Measurements from ENCODE around the gene TARS3. TPM values are rescaled to one million over a fixed set of nuclear protein-coding genes. Genes with fewer than 3 reads are reported as not detected.
"Not testable (repeated sequence)": the region's sequence is repeated elsewhere in the genome, so short reads cannot be mapped to it uniquely, and the experiment has no call there.

Gene TARS3
- polyA plus RNA-seq, 3 donors: 5.5 to 8.2 (median 6.7) TPM

DNA sequence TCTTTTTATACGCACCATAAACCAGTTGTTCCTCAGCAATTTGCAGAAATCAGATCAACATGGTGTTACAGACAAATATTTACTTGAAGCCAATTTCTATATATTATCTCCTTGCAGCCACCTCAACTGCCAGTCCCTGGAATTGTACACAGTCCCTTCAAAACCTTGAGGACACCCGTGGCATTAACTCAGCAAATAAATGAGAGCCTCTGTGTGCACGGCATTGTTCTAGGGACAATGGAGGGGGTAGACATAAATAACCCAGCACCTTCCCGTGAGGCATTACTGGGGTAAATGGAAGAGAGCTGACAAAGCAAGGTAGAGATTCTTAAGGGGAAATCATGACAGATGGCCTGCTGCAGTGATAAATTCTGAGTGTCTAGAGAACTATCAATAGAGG is 84.6 kb downstream of the TARS3 start:
- WGBS, 3 donors: 78 to 85% (median 80%) methylated on average over 4 of the region's 4 CpGs
- H3K27ac ChIP-seq (ENCODE audit: low read depth, low read length): no peak overlapping the region

- 79 to 89% (median 88%) methylated on average over 3 of the region's 3 CpGs for WGBS, 3 donors
- H3K27ac ChIP-seq (ENCODE audit: low read depth, low read length): no peak overlapping the region
Measured at GRCh38 chr15:101637919-101638318, 86.4 kb downstream of the TARS3 start.

GRCh38 chr15:101637516-101637915 is 86.8 kb downstream of the TARS3 start:
- WGBS, 3 donors: 79 to 85% (median 80%) methylated on average over 6 of the region's 6 CpGs
- no peak overlapping the region for H3K27ac ChIP-seq (ENCODE audit: low read depth, low read length)

GRCh38 chr15:101637038-101637437 is 87.2 kb downstream of the TARS3 start:
- 81 to 88% (median 82%) methylated on average over 3 of the region's 3 CpGs for WGBS, 3 donors
- no peak overlapping the region for H3K27ac ChIP-seq (ENCODE audit: low read depth, low read length)

- WGBS, 3 donors: 73 to 87% (median 80%) methylated on average over 7 of the region's 7 CpGs
- H3K27ac ChIP-seq (ENCODE audit: low read depth, low read length): no peak overlapping the region
Measured at GRCh38 chr15:101635944-101636727, 88.1 kb downstream of the TARS3 start.

- WGBS, 3 donors: 71 to 81% (median 80%) methylated on average over 3 of the region's 3 CpGs
- H3K27ac ChIP-seq (ENCODE audit: low read depth, low read length): no peak overlapping the region
Measured at GRCh38 chr15:101633356-101633755, 90.9 kb downstream of the TARS3 start.

- H3K27ac ChIP-seq (ENCODE audit: low read depth, low read length): not testable (repeated sequence)
- WGBS, 3 donors: 91 to 100% (median 92%) methylated on average over 1 to 15 of the region's 15 CpGs
Measured at GRCh38 chr15:101626729-101627128, 97.5 kb downstream of the TARS3 start.

DNA sequence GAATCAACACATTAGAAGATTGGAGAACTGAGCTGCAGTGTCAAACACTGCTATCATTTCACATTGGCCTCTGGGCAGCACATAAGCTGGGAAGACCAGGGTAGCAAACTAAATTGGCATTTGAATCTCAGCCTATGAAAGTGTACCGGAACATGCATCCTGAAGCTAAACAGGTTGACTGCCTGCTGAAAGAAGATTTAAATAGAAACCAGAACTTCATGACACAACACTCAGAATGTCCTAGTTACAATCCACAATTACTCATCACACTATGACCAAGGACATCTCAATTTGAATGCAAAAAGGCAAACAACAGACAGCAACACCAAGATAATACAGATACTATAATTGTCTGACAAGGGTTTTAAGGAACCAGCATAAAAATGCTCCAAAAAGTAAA is 98.3 kb downstream of the TARS3 start:
- 97 to 100% (median 98%) methylated on average over 1 of the region's 1 CpG for WGBS, 3 donors
- no peak overlapping the region for H3K27ac ChIP-seq (ENCODE audit: low read depth, low read length)

DNA sequence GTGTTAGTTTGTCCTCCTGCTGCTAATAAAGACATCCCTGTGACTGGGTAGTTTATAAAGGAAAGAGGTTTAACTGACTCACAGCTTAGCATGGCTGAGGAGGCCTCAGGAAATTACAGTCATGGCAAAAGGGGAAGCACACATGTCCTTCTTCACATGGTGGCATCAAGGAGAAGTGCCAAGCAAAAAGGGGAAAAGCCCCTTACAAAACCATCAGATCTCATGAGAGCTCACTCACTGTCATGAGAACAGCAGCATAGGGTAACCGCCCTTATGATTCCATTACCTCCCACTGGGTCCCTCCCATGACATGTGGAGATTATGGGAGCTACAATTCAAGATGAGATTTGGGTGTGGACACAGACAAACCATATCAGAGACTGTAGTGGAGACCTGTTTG is 99.1 kb downstream of the TARS3 start:
- 77 to 88% (median 81%) methylated on average over 1 of the region's 1 CpG for WGBS, 3 donors
- H3K27ac ChIP-seq (ENCODE audit: low read depth, low read length): no peak overlapping the region

DNA sequence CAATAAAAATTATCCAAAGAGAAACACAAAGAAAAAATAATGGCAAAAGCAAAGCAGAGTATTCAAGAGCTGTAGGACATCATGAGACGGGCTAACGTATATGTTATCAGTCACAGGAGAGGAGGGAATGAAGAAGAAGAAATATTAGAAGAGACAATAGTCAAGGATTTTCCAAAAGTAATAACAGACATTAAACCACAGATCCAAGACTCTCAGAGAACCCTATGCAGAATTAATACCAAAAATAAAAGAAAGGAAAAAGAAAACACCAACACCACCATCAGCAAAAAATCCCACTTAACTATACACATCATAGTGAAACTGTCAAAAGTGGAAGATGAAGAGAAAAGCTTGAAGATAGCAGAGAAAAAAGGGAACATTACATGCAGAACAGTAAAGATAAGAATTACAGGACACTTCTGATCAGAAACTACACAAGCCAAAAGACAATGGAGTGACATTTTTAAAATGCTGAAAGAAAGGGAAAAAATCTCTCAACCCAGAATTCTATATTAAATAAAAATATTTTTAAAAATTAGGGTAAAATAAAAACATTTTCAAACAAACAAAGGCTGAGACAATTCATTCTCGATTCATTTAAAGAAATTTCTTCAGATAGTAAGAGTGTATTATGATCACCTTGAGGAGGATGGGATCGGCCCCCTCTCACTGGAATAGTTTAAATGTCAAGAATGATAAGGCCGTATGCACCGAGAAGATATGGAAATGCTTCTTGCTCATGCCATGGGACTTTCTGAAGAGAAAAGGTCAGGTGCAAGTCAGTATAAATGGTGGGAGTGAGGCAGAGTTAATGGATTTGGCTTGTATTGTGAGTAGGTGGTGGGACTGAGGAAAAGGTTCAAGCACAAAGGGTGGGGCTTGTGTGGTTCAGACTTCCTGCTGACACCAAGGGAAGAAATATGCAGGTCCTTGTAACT is 100.6 kb downstream of the TARS3 start:
- WGBS, 3 donors: 94 to 97% (median 96%) methylated on average over 6 of the region's 6 CpGs
- no peak overlapping the region for H3K27ac ChIP-seq (ENCODE audit: low read depth, low read length)

- no peak overlapping the region for H3K27ac ChIP-seq (ENCODE audit: low read depth, low read length)
- 79 to 90% (median 79%) methylated on average over 3 of the region's 3 CpGs for WGBS, 3 donors
Measured at GRCh38 chr15:101621961-101622360, 102.3 kb downstream of the TARS3 start.

GRCh38 chr15:101620671-101621070 is 103.6 kb downstream of the TARS3 start:
- 89% methylated on average over 10 of the region's 10 CpGs for WGBS, 3 donors
- no peak overlapping the region for H3K27ac ChIP-seq (ENCODE audit: low read depth, low read length)

DNA sequence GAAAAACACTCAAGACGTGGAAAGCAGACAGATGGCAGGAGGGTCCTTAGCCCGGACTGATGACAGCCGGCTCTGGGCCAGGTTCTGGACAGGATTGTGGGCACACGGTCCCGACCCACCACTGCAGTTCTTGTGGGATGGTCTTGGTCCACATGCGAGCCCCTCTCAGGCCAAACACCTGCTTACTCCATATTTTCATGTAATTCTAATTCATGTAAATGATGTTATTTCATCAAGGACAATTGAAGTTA is 104.7 kb downstream of the TARS3 start:
- H3K27ac ChIP-seq (ENCODE audit: low read depth, low read length): no peak overlapping the region
- WGBS, 3 donors: 91 to 93% (median 93%) methylated on average over 6 of the region's 6 CpGs

- WGBS, 3 donors: 56 to 84% (median 60%) methylated on average over 13 of the region's 13 CpGs
Measured at GRCh38 chr15:101618851-101619614, 105.2 kb downstream of the TARS3 start.

DNA sequence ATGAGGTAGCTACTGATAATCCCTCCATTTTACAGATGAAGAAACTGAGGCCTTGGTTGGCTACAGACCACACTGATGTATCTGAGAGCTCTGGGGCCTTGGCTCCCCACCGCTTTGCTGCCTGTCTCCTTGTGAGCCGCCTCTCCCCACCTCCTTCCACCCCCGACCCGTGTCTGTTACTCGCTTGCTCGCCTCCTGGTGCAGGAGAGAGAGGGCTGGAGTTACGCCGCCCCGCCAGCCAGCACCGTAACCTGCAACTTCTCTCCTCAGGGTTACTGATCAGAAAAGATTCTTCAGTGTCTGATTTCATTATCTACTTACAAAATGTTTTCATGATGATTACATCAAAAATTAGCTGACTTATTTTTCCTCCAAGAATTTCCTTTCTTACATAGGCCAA is 106.2 kb downstream of the TARS3 start:
- 83 to 93% (median 84%) methylated on average over 10 of the region's 10 CpGs for WGBS, 3 donors
- no peak overlapping the region for H3K27ac ChIP-seq (ENCODE audit: low read depth, low read length)

More at GRCh38 chr15:101618851-101619614, 105.2 kb downstream of the TARS3 start:
- no peak overlapping the region for H3K27ac ChIP-seq (ENCODE audit: low read depth, low read length)

GRCh38 chr15:101617390-101617965 is 106.8 kb downstream of the TARS3 start:
- H3K27ac ChIP-seq (ENCODE audit: low read depth, low read length): no peak overlapping the region
- WGBS, 3 donors: 57 to 82% (median 66%) methylated on average over 17 of the region's 17 CpGs

DNA sequence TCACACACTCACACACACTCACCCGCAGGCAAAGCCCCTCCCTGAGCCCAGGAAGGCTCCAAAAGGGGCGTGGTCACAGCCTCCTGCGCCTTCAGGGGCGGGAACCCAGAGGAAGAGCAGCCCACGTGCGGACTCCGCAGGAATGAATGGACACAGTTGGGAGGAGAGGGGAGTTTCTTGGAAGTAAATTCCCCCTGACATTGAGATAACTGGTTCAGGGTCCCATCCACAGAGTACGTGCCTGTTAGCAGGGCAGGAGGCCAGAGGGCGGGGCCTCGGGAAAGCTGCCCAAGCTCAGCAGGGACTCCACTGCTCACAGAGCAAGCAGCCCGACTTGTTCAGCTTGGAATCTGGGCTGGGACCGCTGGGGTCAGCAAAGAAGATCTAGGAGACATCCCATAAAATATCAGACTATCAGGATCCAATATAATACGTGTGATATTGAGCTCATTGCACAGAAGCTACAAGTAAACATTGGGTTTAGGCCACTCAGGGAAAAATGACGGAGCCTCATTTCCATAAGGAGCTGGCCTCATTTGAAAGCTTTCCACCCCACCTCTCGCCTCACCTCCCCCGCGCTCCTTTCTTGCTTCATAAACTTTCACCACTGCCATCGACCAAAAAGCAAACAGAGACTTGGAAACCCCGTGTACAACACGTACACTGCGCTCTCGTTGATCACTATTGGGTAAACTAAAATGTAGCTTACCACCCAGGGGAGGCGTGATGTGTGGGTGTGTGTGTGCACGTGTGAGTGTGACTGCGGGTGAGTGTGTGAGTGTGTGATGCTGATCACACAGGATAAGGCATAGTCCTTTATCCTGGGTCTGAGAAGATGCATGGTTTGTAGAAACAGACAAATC is 108.1 kb downstream of the TARS3 start:
- no peak overlapping the region for H3K27ac ChIP-seq (ENCODE audit: low read depth, low read length)
- WGBS, 3 donors: 20 to 46% (median 40%) methylated on average over 25 of the region's 25 CpGs
